ENCODE data around the gene PCNX2. TPM values are rescaled to one million over a fixed set of nuclear protein-coding genes. Genes with fewer than 3 reads are reported as not detected.
A peak's percentile ranks its signal among the peaks of the same experiment; 100 is the strongest.

PCNX2 gene
- total RNA-seq, 3 donors from 2014 or later = 15.1 to 17.3 (median 15.3) TPM

- Mint-ChIP-seq H3K36me3 (ENCODE audit: insufficient read depth) (peaks cover 7% of the 10 kb centered on the region), H3K4me1 (ENCODE audit: low read depth) (no peaks in the 10 kb centered on the region), H3K27me3 (ENCODE audit: low read depth) (no peaks in the 10 kb centered on the region), H3K4me3 (no peak overlapping the region), H3K9me3 (no peaks in the 10 kb centered on the region)
- DNase-seq (no peak), ATAC-seq (no peak)
Observed at GRCh38 chr1:232984577-232985425, 310.7 kb downstream of the PCNX2 start.

GRCh38 chr1:232983817-232984567 is 311.5 kb downstream of the PCNX2 start:
- no peak overlapping the region for H3K4me3 Mint-ChIP-seq
- no peaks in the 10 kb centered on the region for H3K27me3 Mint-ChIP-seq (ENCODE audit: low read depth)
- ATAC-seq (no peak), DNase-seq (no peak)
- peaks cover 7% of the 10 kb centered on the region for H3K36me3 Mint-ChIP-seq (ENCODE audit: insufficient read depth)
- no peaks in the 10 kb centered on the region for H3K9me3 Mint-ChIP-seq
- no peaks in the 10 kb centered on the region for H3K4me1 Mint-ChIP-seq (ENCODE audit: low read depth)

GRCh38 chr1:232983375-232983774 is 312.1 kb downstream of the PCNX2 start:
- Mint-ChIP-seq H3K4me1 (ENCODE audit: low read depth) (peaks cover 4% of the 10 kb centered on the region), H3K4me3 (no peak overlapping the region), H3K27me3 (ENCODE audit: low read depth) (no peaks in the 10 kb centered on the region), H3K36me3 (ENCODE audit: insufficient read depth) (peaks cover 7% of the 10 kb centered on the region), H3K9me3 (no peaks in the 10 kb centered on the region)
- DNase-seq (no peak), ATAC-seq (no peak)

- Mint-ChIP-seq H3K9me3 (no peaks in the 10 kb centered on the region), H3K36me3 (ENCODE audit: insufficient read depth) (peaks cover 7% of the 10 kb centered on the region), H3K4me1 (ENCODE audit: low read depth) (peaks cover 12% of the 10 kb centered on the region), H3K4me3 (no peak overlapping the region), H3K27me3 (ENCODE audit: low read depth) (no peaks in the 10 kb centered on the region)
- ATAC-seq (no peak), DNase-seq (no peak)
Observed at GRCh38 chr1:232982238-232982944, 313.1 kb downstream of the PCNX2 start.

- DNase-seq (no peak), ATAC-seq (no peak)
- Mint-ChIP-seq H3K4me1 (ENCODE audit: low read depth) (peaks cover 12% of the 10 kb centered on the region), H3K9me3 (no peaks in the 10 kb centered on the region), H3K4me3 (no peak overlapping the region), H3K27me3 (ENCODE audit: low read depth) (no peaks in the 10 kb centered on the region), H3K36me3 (ENCODE audit: insufficient read depth) (peaks cover 15% of the 10 kb centered on the region)
Observed at GRCh38 chr1:232980986-232981560, 314.5 kb downstream of the PCNX2 start.

- DNase-seq (no peak), ATAC-seq (no peak)
- H3K27me3 Mint-ChIP-seq (ENCODE audit: low read depth) = no peaks in the 10 kb centered on the region
- H3K4me1 Mint-ChIP-seq (ENCODE audit: low read depth) = peaks cover 12% of the 10 kb centered on the region
- H3K4me3 Mint-ChIP-seq = no peak overlapping the region
- no peaks in the 10 kb centered on the region for H3K9me3 Mint-ChIP-seq
- peaks cover 19% of the 10 kb centered on the region for H3K36me3 Mint-ChIP-seq (ENCODE audit: insufficient read depth)
Observed at GRCh38 chr1:232980355-232980978, 315.1 kb downstream of the PCNX2 start.

- Mint-ChIP-seq H3K9me3 (peaks cover 4% of the 10 kb centered on the region), H3K4me3 (no peak overlapping the region), H3K27me3 (ENCODE audit: low read depth) (no peaks in the 10 kb centered on the region), H3K36me3 (ENCODE audit: insufficient read depth) (peaks cover 27% of the 10 kb centered on the region), H3K4me1 (ENCODE audit: low read depth) (peaks cover 16% of the 10 kb centered on the region)
- DNase-seq (no peak), ATAC-seq (no peak)
Observed at GRCh38 chr1:232979558-232979957, 316.0 kb downstream of the PCNX2 start.

GRCh38 chr1:232978815-232979214 is 316.7 kb downstream of the PCNX2 start:
- H3K4me1 Mint-ChIP-seq (ENCODE audit: low read depth) = peaks cover 16% of the 10 kb centered on the region
- peaks cover 9% of the 10 kb centered on the region for H3K9me3 Mint-ChIP-seq
- H3K4me3 Mint-ChIP-seq = no peak overlapping the region
- no peaks in the 10 kb centered on the region for H3K27me3 Mint-ChIP-seq (ENCODE audit: low read depth)
- DNase-seq (no peak), ATAC-seq (no peak)
- H3K36me3 Mint-ChIP-seq (ENCODE audit: insufficient read depth) = peaks cover 32% of the 10 kb centered on the region

GRCh38 chr1:232978091-232978634 is 317.4 kb downstream of the PCNX2 start:
- ATAC-seq = peak in 1 of 2 donors; percentile 46

GRCh38 chr1:232974971-232975370 is 320.6 kb downstream of the PCNX2 start:
- H3K4me3 Mint-ChIP-seq = no peak overlapping the region
- H3K27me3 Mint-ChIP-seq (ENCODE audit: low read depth) = no peaks in the 10 kb centered on the region
- peaks cover 59% of the 10 kb centered on the region for H3K36me3 Mint-ChIP-seq (ENCODE audit: insufficient read depth)
- peaks cover 29% of the 10 kb centered on the region for H3K9me3 Mint-ChIP-seq
- DNase-seq (no peak), ATAC-seq (no peak)
- peaks cover 16% of the 10 kb centered on the region for H3K4me1 Mint-ChIP-seq (ENCODE audit: low read depth)

More at GRCh38 chr1:232978091-232978634, 317.4 kb downstream of the PCNX2 start:
- Mint-ChIP-seq H3K4me3 (no peak overlapping the region), H3K27me3 (ENCODE audit: low read depth) (no peaks in the 10 kb centered on the region), H3K4me1 (ENCODE audit: low read depth) (peaks cover 16% of the 10 kb centered on the region), H3K36me3 (ENCODE audit: insufficient read depth) (peaks cover 37% of the 10 kb centered on the region), H3K9me3 (peaks cover 15% of the 10 kb centered on the region)
- DNase-seq = no peak

GRCh38 chr1:232973652-232974611 is 321.6 kb downstream of the PCNX2 start:
- Mint-ChIP-seq H3K36me3 (ENCODE audit: insufficient read depth) (peaks cover 68% of the 10 kb centered on the region), H3K4me1 (ENCODE audit: low read depth) (peaks cover 18% of the 10 kb centered on the region), H3K4me3 (no peak overlapping the region), H3K27me3 (ENCODE audit: low read depth) (no peaks in the 10 kb centered on the region), H3K9me3 (peaks cover 29% of the 10 kb centered on the region)
- DNase-seq (no peak), ATAC-seq (no peak)

- H3K4me3 Mint-ChIP-seq = no peak overlapping the region
- no peaks in the 10 kb centered on the region for H3K27me3 Mint-ChIP-seq (ENCODE audit: low read depth)
- H3K9me3 Mint-ChIP-seq = peaks cover 29% of the 10 kb centered on the region
- ATAC-seq = no peak
- peaks cover 10% of the 10 kb centered on the region for H3K4me1 Mint-ChIP-seq (ENCODE audit: low read depth)
- no peak for DNase-seq
- H3K36me3 Mint-ChIP-seq (ENCODE audit: insufficient read depth) = peaks cover 69% of the 10 kb centered on the region
Observed at GRCh38 chr1:232970508-232970907, 325.0 kb downstream of the PCNX2 start.

GRCh38 chr1:232969799-232970198 is 325.7 kb downstream of the PCNX2 start:
- ATAC-seq (no peak), DNase-seq (no peak)
- H3K27me3 Mint-ChIP-seq (ENCODE audit: low read depth) = no peaks in the 10 kb centered on the region
- H3K9me3 Mint-ChIP-seq = peaks cover 26% of the 10 kb centered on the region
- H3K4me1 Mint-ChIP-seq (ENCODE audit: low read depth) = peaks cover 13% of the 10 kb centered on the region
- no peak overlapping the region for H3K4me3 Mint-ChIP-seq
- peaks cover 70% of the 10 kb centered on the region for H3K36me3 Mint-ChIP-seq (ENCODE audit: insufficient read depth)

Data from activated T-cell treated with anti-CD3 and anti-CD28 coated beads, Interleukin-2, amount 50 U/mL, for 4 hours (primary cell).